IMR-90 (cell line): Measurements from ENCODE around the gene PCDHA1.
"Not testable (repeated sequence)": the region's sequence is repeated elsewhere in the genome, so short reads cannot be mapped to it uniquely, and the experiment has no call there.

Experiments used
- CTCF ChIP-seq: conservative IDR thresholded peaks from 2 replicates; pipeline ENCODE4 v1.5.1; 2012; ENCODE audit warnings: mild to moderate bottlenecking, low read depth, low read length, improper control_type of control experiment
- RFX5 ChIP-seq: IDR thresholded peaks from 2 replicates; pipeline ENCODE4 v1.8.0; 2012; ENCODE audit warnings: low read depth, mild to moderate bottlenecking, low read length, moderate library complexity

GRCh38 chr5:140849831-140850634 is 64.1 kb downstream of the PCDHA1 start:
- not testable (repeated sequence) for TF ChIP-seq CTCF, RFX5
